Cardiac septum (tissue), 1 donor: ENCODE data around the gene MPZL1. TPM values are rescaled to one million over a fixed set of nuclear protein-coding genes. Genes with fewer than 3 reads are reported as not detected.
"Not testable (repeated sequence)": the region's sequence is repeated elsewhere in the genome, so short reads cannot be mapped to it uniquely, and the experiment has no call there.

Source experiments
- DNase-seq: peaks from one replicate; pipeline ENCODE4 v3.0.0-alpha.2; 2020; ENCODE audit warnings: low spot score
- intact Hi-C: fragments of 100-400 bp; cut with DNase I; formaldehyde crosslinking; loops from one replicate; pipeline ENCODE4 v1.14.0; 2022
- total RNA-seq: library from RNA; stranded (reverse); fragmentation: NEBNext Ultra II Directional; extraction: Animal tissue kit (Norgen Biotek cat#: 25700); gene quantifications from one replicate; pipeline ENCODE4 v1.2.1, GENCODE V29; 2021
- donor health status: DM: no; HTN: no; CAD: no.

Gene MPZL1
- total RNA-seq, 1 donor from 2014 or later, result 35.7 TPM

- DNase-seq, result no peak
- intact Hi-C loops, result loop anchor here (5.0 kb wide), 1 partner anchor 115 kb away; the partner anchor contains the start of genes DCAF6 and MPC2
These were observed 100.3 kb downstream of the MPZL1 start for GRCh38 chr1:167821969-167822685.

GRCh38 chr1:167824163-167824794 lies 102.5 kb downstream of the MPZL1 start:
- no peak for DNase-seq
- intact Hi-C loops, result loop anchor here (5.0 kb wide), 1 partner anchor 113 kb away; the partner anchor contains the start of genes DCAF6 and MPC2

DNA sequence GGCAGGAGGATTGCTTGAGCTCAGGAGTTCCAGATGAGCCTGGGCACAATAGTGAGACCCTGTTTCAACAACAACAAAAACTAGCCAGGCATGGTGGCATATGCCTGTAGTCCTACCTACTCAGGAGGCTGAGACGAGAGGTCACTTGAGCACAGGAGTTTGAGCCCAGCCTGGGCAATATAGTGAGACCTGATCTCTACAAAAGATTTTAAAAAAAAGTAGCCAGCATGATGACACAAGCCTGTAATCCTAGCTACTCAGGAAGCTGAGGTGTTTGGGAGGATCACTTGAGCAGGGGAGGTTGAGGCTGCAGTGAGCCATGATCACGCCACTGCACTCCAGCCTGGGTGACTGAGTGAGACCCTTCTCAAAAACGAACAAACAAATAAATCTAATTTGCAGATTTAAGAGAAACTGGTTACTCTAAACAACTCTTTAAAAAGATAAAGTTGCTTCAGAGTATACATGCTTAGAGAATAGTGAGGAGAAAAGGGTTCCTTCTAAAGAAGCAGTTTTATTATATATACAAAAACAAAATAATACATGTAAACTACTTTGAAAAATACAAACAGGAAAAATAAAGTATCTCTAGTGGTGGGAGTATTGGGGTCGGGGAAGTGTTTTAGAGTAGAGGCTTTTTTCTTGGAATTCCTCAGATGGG lies 103.8 kb downstream of the MPZL1 start:
- DNase-seq, result no peak
- intact Hi-C loops, result no loop called here

GRCh38 chr1:167826127-167826526 lies 104.3 kb downstream of the MPZL1 start:
- intact Hi-C loops, result no loop called here

DNA sequence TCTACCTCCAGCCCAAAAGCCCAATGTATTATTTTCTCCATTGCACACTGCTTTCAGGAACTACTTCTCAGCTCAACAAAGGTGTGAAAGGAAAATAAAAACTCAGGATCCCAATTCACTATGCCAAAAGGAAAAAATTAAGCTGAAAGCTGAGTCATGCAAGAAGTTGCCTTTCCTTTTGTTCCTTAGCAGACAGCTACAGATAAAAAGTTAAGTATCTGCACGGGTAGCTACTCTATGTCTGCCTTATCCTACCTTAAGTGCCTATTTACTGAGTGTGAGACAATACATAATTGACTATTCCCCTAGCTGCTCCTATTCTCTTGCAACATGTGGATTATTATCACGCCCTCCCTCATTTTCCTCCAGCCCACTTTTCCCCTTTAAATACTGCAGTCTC lies 108.1 kb downstream of the MPZL1 start:
- no peak for DNase-seq
- intact Hi-C loops, result no loop called here

More at GRCh38 chr1:167826127-167826526, 104.3 kb downstream of the MPZL1 start:
- DNase-seq, result no peak

DNA sequence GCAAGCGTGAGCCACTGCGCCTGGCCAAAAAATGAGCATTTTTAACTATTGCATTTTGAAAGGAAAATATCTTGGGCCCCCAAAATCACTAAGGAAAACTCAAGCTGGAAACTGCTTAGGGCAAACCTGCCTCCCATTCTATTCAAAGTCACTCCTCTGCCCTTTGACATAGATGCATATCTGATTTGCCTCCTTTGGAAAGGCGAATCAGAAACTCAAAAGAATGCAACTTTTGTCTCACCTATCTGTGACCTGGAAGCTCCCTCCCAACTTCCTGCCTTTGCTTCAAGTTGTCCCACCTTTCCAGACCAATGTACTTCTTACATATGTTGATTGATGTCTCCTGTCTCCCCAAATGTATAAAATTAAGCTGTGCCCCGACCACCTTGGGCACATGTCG lies 108.9 kb downstream of the MPZL1 start:
- intact Hi-C loops, DNase-seq: not testable (repeated sequence)

GRCh38 chr1:167832693-167833092 lies 110.9 kb downstream of the MPZL1 start:
- no peak for DNase-seq
- intact Hi-C loops, result no loop called here

DNA sequence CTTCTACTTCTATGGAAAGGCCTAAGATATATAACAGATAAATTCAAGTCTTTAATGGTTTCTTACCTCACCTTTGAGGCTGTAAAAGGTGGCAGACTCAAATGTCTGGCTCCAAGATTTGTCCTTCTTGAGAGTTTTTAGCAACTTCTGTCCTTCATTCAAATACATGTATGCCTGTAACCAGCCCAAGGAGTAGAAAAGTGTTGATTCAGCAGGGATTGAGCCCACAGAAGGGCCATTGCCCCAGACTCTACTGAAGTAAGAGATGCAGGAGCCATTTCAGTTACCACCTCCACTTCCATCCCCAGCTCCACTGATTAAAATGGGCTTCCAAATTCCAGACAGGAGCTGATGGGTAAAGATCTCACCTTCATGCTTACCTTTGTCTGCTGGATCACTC lies 112.1 kb downstream of the MPZL1 start:
- no peak for DNase-seq
- intact Hi-C loops, result no loop called here

DNA sequence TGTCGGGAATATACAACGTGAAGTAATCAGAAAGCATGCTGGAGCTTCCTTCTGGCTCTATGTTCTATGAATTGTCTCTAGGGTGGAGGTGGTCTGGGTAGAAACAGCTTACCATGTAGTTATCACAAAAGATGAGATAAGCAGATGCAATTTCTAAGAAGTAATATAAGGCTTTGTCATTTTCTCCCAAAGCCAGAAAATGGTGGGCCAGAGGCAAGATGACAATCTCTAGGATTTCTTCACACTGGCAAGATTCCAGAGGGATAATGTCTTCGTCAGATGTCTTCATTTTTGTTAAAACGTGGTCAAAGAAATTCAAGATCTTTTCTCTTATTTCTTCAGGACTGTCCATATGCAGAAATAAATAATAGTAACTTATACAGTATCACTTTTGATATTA lies 114.4 kb downstream of the MPZL1 start:
- no peak for DNase-seq
- intact Hi-C loops, result no loop called here

- intact Hi-C loops, result no loop called here
- no peak for DNase-seq
These were observed 115.5 kb downstream of the MPZL1 start for GRCh38 chr1:167837326-167837725.

GRCh38 chr1:167839009-167839408 lies 117.2 kb downstream of the MPZL1 start:
- DNase-seq, result no peak
- intact Hi-C loops, result no loop called here

Other genes starting within 250 kb of the MPZL1 start
- 0.57 TPM for gene CD247, start 203.5 kb upstream of the MPZL1 start, total RNA-seq
- 60.1 TPM for gene CREG1, start 168.2 kb upstream of the MPZL1 start, total RNA-seq
- gene RCSD1, start 91.8 kb upstream of the MPZL1 start, total RNA-seq, result 32.7 TPM
- 0.97 TPM for gene ADCY10, start 192.2 kb downstream of the MPZL1 start, total RNA-seq
- 167 TPM for gene DCAF6, start 214.7 kb downstream of the MPZL1 start, total RNA-seq
- 211 TPM for gene MPC2, start 215.1 kb downstream of the MPZL1 start, total RNA-seq